GM18502 (cell line): ENCODE results near the gene NDUFA13.

Experiments used
- ATAC-seq: cut with Tn5 transposase; IDR thresholded peaks from one replicate; pipeline ENCODE4 v1.9.1; 2021; ENCODE audit warnings: mild to moderate bottlenecking; ENCODE audit not compliant: unreplicated experiment, poor library complexity

The NDUFA13 gene

GRCh38 chr19:19531951-19532805, 16.2 kb downstream of the NDUFA13 start:
- no peak for ATAC-seq

GRCh38 chr19:19532806-19533701, 17.0 kb downstream of the NDUFA13 start:
- ATAC-seq = no peak

GRCh38 chr19:19533841-19534240, 17.8 kb downstream of the NDUFA13 start:
- ATAC-seq = no peak

- no peak for ATAC-seq
Measured at GRCh38 chr19:19534556-19535265, 18.7 kb downstream of the NDUFA13 start.

- ATAC-seq = no peak
Measured at GRCh38 chr19:19535311-19536191, 19.5 kb downstream of the NDUFA13 start.

GRCh38 chr19:19537075-19538048, 21.3 kb downstream of the NDUFA13 start:
- no peak for ATAC-seq

- no peak for ATAC-seq
Measured at GRCh38 chr19:19538061-19538784, 22.2 kb downstream of the NDUFA13 start, which contains the start of gene CILP2. Gene CILP2 (plus strand): TSS chr19:19538265. CDS start chr19:19538350, 85 bp downstream.

GRCh38 chr19:19538785-19539166, 22.8 kb downstream of the NDUFA13 start:
- ATAC-seq = no peak

GRCh38 chr19:19539698-19540063, 23.7 kb downstream of the NDUFA13 start:
- no peak for ATAC-seq

GRCh38 chr19:19540064-19540714, 24.2 kb downstream of the NDUFA13 start:
- ATAC-seq = no peak

GRCh38 chr19:19540715-19541515, 24.9 kb downstream of the NDUFA13 start:
- peak; percentile 58 for ATAC-seq

GRCh38 chr19:19541616-19542015, 25.6 kb downstream of the NDUFA13 start:
- ATAC-seq = no peak

GRCh38 chr19:19542507-19542906, 26.5 kb downstream of the NDUFA13 start:
- no peak for ATAC-seq

- ATAC-seq = no peak
Measured at GRCh38 chr19:19543101-19543500, 27.1 kb downstream of the NDUFA13 start.

- no peak for ATAC-seq
Measured at GRCh38 chr19:19543640-19544039, 27.6 kb downstream of the NDUFA13 start.

GRCh38 chr19:19544257-19544953, 28.4 kb downstream of the NDUFA13 start:
- no peak for ATAC-seq
